Heart left ventricle (tissue), 16 donors: Measurements from ENCODE around the gene ZNF526. TPM values are rescaled to one million over a fixed set of nuclear protein-coding genes. Genes with fewer than 3 reads are reported as not detected.

Experiments
- ATAC-seq, 4 donors: fragments of 200-7000 bp; cut with Tn5 transposase; one replicate each; pipeline ENCODE4 v1.9.1; 2020 to 2022; ENCODE audit warnings: moderate library complexity in 4 of 4, mild to moderate bottlenecking in 3 of 4, moderate number of reproducible peaks in 1 of 4
- DNase-seq, 5 donors: peaks; one replicate each; pipeline ENCODE4 v3.0.0-alpha.2; 2020
- H3K27ac ChIP-seq, 12 donors: fragments of 200-600 bp; sonication (generic) in 4 of 12; one replicate each; pipeline versions ENCODE4 v1.5.0 to v1.8.0; 2016 to 2022; ENCODE audit warnings: mild to moderate bottlenecking in 2 of 12
- H3K27me3 ChIP-seq, 9 donors: fragments of 200-600 bp; sonication (generic) in 2 of 9; one replicate each; pipeline versions ENCODE4 v1.5.1 to v1.8.0; 2016 to 2022; ENCODE audit warnings: mild to moderate bottlenecking in 3 of 9
- H3K36me3 ChIP-seq, 9 donors: fragments of 200-600 bp; sonication (generic) in 2 of 9; one replicate each; pipeline versions ENCODE4 v1.5.0 to v1.8.0; 2018 to 2022; ENCODE audit warnings: mild to moderate bottlenecking in 2 of 9
- H3K4me1 ChIP-seq, 12 donors: fragments of 200-600 bp; sonication (generic) in 4 of 12; one replicate each; pipeline versions ENCODE4 v1.5.0 to v1.8.0; 2016 to 2022; ENCODE audit warnings: mild to moderate bottlenecking in 3 of 12
- H3K4me3 ChIP-seq, 12 donors: fragments of 200-600 bp; sonication (generic) in 4 of 12; one replicate each; pipeline versions ENCODE4 v1.5.0 to v1.8.0; 2017 to 2022; ENCODE audit warnings: mild to moderate bottlenecking in 9 of 12, moderate library complexity in 4 of 12
- H3K9me3 ChIP-seq, 12 donors: fragments of 200-600 bp; sonication (generic) in 4 of 12; one replicate each; pipeline versions ENCODE4 v1.5.0 to v1.8.0; 2016 to 2022; ENCODE audit warnings: mild to moderate bottlenecking in 1 of 12
- POLR2A ChIP-seq, 2 donors: fragments of 450-650 bp; IDR thresholded peaks; one replicate each; pipeline ENCODE4 v1.6.1; 2017; ENCODE audit warnings: antibody characterized with exemption in 2 of 2, mild to moderate bottlenecking in 2 of 2, moderate library complexity in 2 of 2
- WGBS, 4 donors: extraction: QIAGEN DNeasy Blood & Tissue Kit in 2 of 4; methylation state at CpG; one replicate each; pipeline versions ENCODE4 v1.1.5 to v1.1.7; 2013 to 2018; 5-methylcytosine and 5-hydroxymethylcytosine counted together
- intact Hi-C, 10 donors: fragments of 100-400 bp; cut with DNase I; formaldehyde crosslinking; loops; one replicate each; pipeline versions ENCODE4 v1.11.1 to v1.14.2; 2022
- polyA plus RNA-seq, 2 donors: library from polyadenylated mRNA; stranded (reverse); fragments of 200-250 nt; gene quantifications; one replicate each; pipeline ENCODE4 v1.2.3, GENCODE V29; 2013
- total RNA-seq, 9 donors: library from RNA; depleted of rRNA in 2 of 9; stranded (reverse); fragments of >200 nt in 2 of 9; fragmentation: NEBNext Ultra II Directional in 3 of 9; extraction: Animal tissue kit (Norgen Biotek cat#: 25700) in 3 of 9; gene quantifications; one replicate each; pipeline versions ENCODE4 v1.1.0 to v1.2.4, GENCODE V29; 2016 to 2023
- TF ChIP-seq, protein P1 (sequence below), 12 donors: fragments of 200-600 bp; sonication (generic) in 4 of 12; IDR thresholded peaks; one replicate each; pipeline versions ENCODE4 v1.5.0 to v1.8.0; 2018 to 2022; ENCODE audit warnings: antibody characterized with exemption in 12 of 12, mild to moderate bottlenecking in 5 of 12
- donor health status: ischemic (EF 13 %, LVEDD 7.1; RV severe dilation, severe dysfunction).
- donor health status: healthy with polysubstance abuse.
- donor health status: DM: no; HTN: yes; CAD: no.
- donor health status: DM: no; HTN: no; CAD: no.
- donor health status: ischemic (EF 25% LVEDD 6.9; RV normal size, moderate dysfunction).
- donor health status: ischemic (EF 25% LVEDD 5.7; RV mildly dilated, moderate dysfunction).
- donor health status: healthy.
- donor health status: DM: yes; HTN: yes; CAD: no.
- donor health status: ischemic (EF 35%, LVEDD 5.7; RV mildly dilated, moderate dysfunction).
- donor health status: nonischemic (EF 11% LVEDD 7.7; RV severe dilation, severe dysfunction).
- donor health status: DM: yes; HTN: yes; CAD: no.
- donor health status: PGD.
- donor health status: ischemic (EF 29% LVEDD 5.4; RV normal size, mild dysfunction).
- donor health status: nonischemic (EF 23%, LVEDD 6.1; RV moderate dilation, normal function).

ZNF526 gene
- total and polyA plus RNA-seq, 11 donors = 3.3 to 7.2 (median 5.4) TPM

DNA sequence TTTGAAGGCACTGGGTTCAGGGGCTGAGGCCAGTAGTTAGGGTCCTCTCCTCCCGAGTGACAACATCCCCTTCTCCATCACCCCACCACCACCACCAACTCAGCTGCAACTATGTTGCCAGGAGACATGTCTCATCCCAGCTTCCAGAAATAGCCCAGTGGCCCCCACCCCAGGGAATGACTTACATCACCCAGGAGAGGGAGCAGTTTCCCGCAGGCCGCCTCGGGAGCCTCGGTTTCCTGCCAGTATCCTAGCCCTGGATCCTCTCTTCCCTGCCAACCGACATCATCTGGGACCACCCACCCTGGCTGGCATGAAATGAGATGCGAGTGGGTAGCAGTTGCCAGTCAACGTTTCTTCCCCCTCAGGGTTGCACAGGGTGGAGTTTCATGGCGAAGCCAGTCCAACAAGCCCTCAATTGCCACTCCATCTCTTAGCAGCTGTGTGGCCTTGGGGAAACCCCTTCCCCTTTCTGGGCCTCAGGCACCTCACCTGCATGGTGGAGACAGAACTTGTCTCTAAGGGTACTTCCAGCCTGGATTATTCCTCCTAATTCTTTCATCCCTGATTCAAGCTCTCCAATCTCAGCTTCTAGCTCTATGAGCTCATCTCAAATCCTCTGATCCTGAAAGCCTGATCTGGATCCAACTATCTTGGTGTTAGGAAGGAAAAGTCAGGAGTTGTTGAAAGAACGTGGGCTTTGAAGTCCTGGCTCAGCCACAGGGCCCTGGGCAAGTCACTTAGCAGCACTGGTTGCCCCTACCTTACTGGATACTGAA is 26.2 kb downstream of the ZNF526 start:
- H3K4me3 ChIP-seq = peak overlapping the region in 1 of 12 donors; percentile 16
- peaks cover 0 to 31% (median 19%) of the 10 kb centered on the region in 9 donors for H3K36me3 ChIP-seq
- peak overlapping the region in 11 of 12 donors; percentile 24 to 100 (median 58) for H3K27ac ChIP-seq
- ATAC-seq (peak in 2 of 4 donors; percentile 3 to 5), DNase-seq (peak; percentile 77 to 87 (median 83))
- no peaks in the 10 kb centered on the region for H3K27me3 ChIP-seq
- no peaks in the 10 kb centered on the region for H3K9me3 ChIP-seq
- TF ChIP-seq, protein P1, sequence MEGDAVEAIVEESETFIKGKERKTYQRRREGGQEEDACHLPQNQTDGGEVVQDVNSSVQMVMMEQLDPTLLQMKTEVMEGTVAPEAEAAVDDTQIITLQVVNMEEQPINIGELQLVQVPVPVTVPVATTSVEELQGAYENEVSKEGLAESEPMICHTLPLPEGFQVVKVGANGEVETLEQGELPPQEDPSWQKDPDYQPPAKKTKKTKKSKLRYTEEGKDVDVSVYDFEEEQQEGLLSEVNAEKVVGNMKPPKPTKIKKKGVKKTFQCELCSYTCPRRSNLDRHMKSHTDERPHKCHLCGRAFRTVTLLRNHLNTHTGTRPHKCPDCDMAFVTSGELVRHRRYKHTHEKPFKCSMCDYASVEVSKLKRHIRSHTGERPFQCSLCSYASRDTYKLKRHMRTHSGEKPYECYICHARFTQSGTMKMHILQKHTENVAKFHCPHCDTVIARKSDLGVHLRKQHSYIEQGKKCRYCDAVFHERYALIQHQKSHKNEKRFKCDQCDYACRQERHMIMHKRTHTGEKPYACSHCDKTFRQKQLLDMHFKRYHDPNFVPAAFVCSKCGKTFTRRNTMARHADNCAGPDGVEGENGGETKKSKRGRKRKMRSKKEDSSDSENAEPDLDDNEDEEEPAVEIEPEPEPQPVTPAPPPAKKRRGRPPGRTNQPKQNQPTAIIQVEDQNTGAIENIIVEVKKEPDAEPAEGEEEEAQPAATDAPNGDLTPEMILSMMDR (IDR thresholded peaks at IDR 0.05) = peak; percentile 36 to 81 (median 69)
- no peak for TF ChIP-seq POLR2A (IDR thresholded peaks at IDR 0.05)
- intact Hi-C loops = loop anchor here in 9 of 10 donors (1.0 to 10.0 kb wide), 7 partner anchors 32 to 178 kb away; partner anchors contain the start of genes LIPE (in 2 of the 9) and MEGF8 (in 1 of the 9)
- 10 to 17% (median 12%) methylated on average over 7 to 10 of the region's 10 CpGs for WGBS, 4 donors
- H3K4me1 ChIP-seq = peaks cover 13 to 82% (median 64%) of the 10 kb centered on the region in 12 donors

DNA sequence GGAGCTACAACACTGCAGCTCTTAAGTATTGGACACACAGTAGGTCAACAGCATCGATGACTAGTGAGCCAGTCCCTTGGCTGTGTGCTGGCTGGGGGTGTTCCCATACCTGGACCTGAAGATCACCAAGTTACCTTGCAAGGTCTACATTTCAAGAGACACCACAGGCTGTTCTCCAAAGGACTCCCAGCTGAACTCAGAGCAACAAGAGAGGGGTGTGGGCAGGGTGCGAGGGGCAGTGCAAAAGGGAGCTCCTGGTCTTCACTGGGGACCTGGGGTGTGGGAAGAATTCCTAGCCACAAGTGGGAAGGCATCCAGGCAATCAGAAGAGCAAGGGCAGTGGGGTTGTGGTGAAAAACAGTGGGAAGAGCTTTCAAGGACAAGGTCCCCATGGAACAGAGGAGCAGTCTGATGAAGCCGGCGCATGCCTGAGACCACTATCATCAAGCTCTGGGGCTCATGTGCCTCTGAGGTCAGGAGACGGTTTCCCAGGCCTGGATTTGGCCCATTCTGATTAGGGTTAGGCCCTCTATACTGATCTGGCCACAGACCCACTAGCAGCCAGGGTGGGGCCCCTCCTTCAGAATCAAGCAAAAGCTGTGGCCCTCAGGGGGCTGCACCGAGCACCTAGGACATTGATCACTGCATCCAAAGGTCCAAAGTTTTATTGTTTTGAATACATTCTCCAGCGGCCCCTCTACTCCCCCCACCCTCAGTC is 27.0 kb downstream of the ZNF526 start:
- H3K27me3 ChIP-seq = no peaks in the 10 kb centered on the region
- intact Hi-C loops = loop anchor here in 9 of 10 donors (1.0 to 10.0 kb wide), 7 partner anchors 32 to 178 kb away; partner anchors contain the start of genes LIPE (in 2 of the 9) and MEGF8 (in 1 of the 9)
- H3K27ac ChIP-seq = peak overlapping the region in 11 of 12 donors; percentile 24 to 100 (median 58)
- no peak for TF ChIP-seq POLR2A (IDR thresholded peaks at IDR 0.05)
- TF ChIP-seq, protein P1 (IDR thresholded peaks at IDR 0.05) = no peak
- 43 to 53% (median 48%) methylated on average over 7 of the region's 7 CpGs for WGBS, 4 donors
- ATAC-seq (no peak), DNase-seq (peak in 2 of 5 donors; percentile 26 to 48)
- peak overlapping the region in 1 of 12 donors; percentile 16 for H3K4me3 ChIP-seq
- H3K4me1 ChIP-seq = peaks cover 18 to 83% (median 67%) of the 10 kb centered on the region in 12 donors
- H3K36me3 ChIP-seq = peaks cover 0 to 31% (median 19%) of the 10 kb centered on the region in 9 donors
- no peaks in the 10 kb centered on the region for H3K9me3 ChIP-seq

DNA sequence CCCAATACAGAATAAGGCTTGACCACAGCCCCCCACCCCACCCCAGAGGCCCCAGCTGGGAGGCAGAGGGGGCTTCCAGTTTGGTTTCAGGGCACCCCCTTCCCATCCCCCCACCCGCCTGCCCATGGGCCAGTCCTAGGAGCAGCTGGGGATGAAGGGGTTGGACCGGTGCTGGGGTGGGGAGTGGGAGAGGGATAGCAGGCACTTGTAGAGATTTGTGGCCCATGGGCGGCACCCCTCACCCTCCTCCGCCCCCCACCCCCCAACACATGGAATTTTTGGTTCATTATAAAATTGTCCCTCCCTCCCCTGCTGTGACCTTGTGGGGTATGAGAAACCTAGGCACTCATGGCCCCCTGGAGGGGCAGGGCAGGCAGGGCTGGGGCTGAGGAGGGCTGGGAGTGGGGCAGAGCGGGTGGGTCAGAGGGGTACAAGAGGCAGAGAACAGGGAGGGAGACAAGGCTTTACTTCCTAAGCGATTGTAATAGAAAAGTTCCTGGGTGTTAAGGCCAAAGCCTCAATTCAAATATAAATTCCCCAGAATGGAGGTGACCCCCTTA is 27.6 kb downstream of the ZNF526 start:
- Histone ChIP-seq H3K27ac (peak overlapping the region in 11 of 12 donors; percentile 24 to 100 (median 58)), H3K4me3 (no peak overlapping the region), H3K36me3 (peaks cover 0 to 31% (median 19%) of the 10 kb centered on the region in 9 donors), H3K4me1 (peaks cover 18 to 89% (median 72%) of the 10 kb centered on the region in 12 donors), H3K27me3 (no peaks in the 10 kb centered on the region), H3K9me3 (no peaks in the 10 kb centered on the region)
- TF ChIP-seq, protein P1 (IDR thresholded peaks at IDR 0.05) = no peak
- no peak for TF ChIP-seq POLR2A (IDR thresholded peaks at IDR 0.05)
- 81 to 89% (median 85%) methylated on average over 5 to 6 of the region's 6 CpGs for WGBS, 4 donors
- ATAC-seq (no peak), DNase-seq (no peak)
- intact Hi-C loops = loop anchor here in 7 of 10 donors (2.0 to 10.0 kb wide), 5 partner anchors 31 to 177 kb away; partner anchors contain the start of gene LIPE (in 2 of the 7)
